SK-N-SH treated with all-trans-retinoic acid at 6 μM for 48 hours (cell line): ENCODE results near the gene MSN.
"Not testable (repeated sequence)": the region's sequence is repeated elsewhere in the genome, so short reads cannot be mapped to it uniquely, and the experiment has no call there.

Experiments
- ATAC-seq: fragments of 200-7000 bp; cut with Tn5 transposase; 3 replicates; pipeline ENCODE4 v1.9.1; 2020; ENCODE audit warnings: mild to moderate bottlenecking, moderate library complexity
- ARNTL ChIP-seq: fragments of 450-650 bp; formaldehyde crosslinking; IDR thresholded peaks from 2 replicates; pipeline ENCODE4 v1.5.0; 2020; ENCODE audit warnings: low read depth, mild to moderate bottlenecking, moderate library complexity, borderline replicate concordance
- CREB5 ChIP-seq: fragments of 250-450 bp; sonication (Bioruptor Pico); IDR thresholded peaks from 2 replicates; pipeline ENCODE4 v1.5.1; 2020; ENCODE audit warnings: low read depth, mild to moderate bottlenecking, moderate library complexity
- CSRNP3 ChIP-seq: fragments of 250-450 bp; sonication (Bioruptor Pico); IDR thresholded peaks from 2 replicates; pipeline ENCODE4 v1.5.1; 2021; ENCODE audit warnings: mild to moderate bottlenecking, moderate library complexity
- ESRRG ChIP-seq: fragments of 250-450 bp; sonication (Bioruptor Pico); IDR thresholded peaks from 2 replicates; pipeline ENCODE4 v1.6.1; 2021; ENCODE audit warnings: mild to moderate bottlenecking
- GLIS3 ChIP-seq: fragments of 250-450 bp; sonication (Bioruptor Pico); IDR thresholded peaks from 2 replicates; pipeline ENCODE4 v1.5.0; 2020; ENCODE audit warnings: mild to moderate bottlenecking, moderate library complexity
- ISL1 ChIP-seq: fragments of 250-450 bp; sonication (Bioruptor Pico); IDR thresholded peaks from 2 replicates; pipeline ENCODE4 v2.1.2; 2022; ENCODE audit warnings: mild to moderate bottlenecking, moderate library complexity
- POU6F1 ChIP-seq: fragments of 250-450 bp; sonication (Bioruptor Pico); IDR thresholded peaks from 2 replicates; pipeline ENCODE4 v1.8.0; 2021; ENCODE audit warnings: low read depth, mild to moderate bottlenecking, moderate library complexity, borderline replicate concordance
- PPARA ChIP-seq: fragments of 250-450 bp; sonication (Bioruptor Pico); IDR thresholded peaks from 2 replicates; pipeline ENCODE4 v1.5.0; 2020; ENCODE audit warnings: mild to moderate bottlenecking, borderline replicate concordance
- RARB ChIP-seq: fragments of 250-450 bp; sonication (Bioruptor Pico); IDR thresholded peaks from 2 replicates; pipeline ENCODE4 v1.8.0; 2021; ENCODE audit warnings: mild to moderate bottlenecking, moderate library complexity
- TCF4 ChIP-seq: fragments of 250-450 bp; sonication (Bioruptor Pico); IDR thresholded peaks from 2 replicates; pipeline ENCODE4 v1.8.0; 2021; ENCODE audit warnings: mild to moderate bottlenecking, moderate library complexity, borderline replicate concordance
- TOX ChIP-seq: fragments of 250-450 bp; sonication (Bioruptor Pico); IDR thresholded peaks from 2 replicates; pipeline ENCODE4 v1.8.0; 2021; ENCODE audit warnings: mild to moderate bottlenecking, moderate library complexity, borderline replicate concordance
- ZC3H10 ChIP-seq: fragments of 250-450 bp; sonication (Bioruptor Pico); IDR thresholded peaks from 2 replicates; pipeline ENCODE4 v1.5.1; 2021; ENCODE audit warnings: mild to moderate bottlenecking, moderate library complexity
- ZFP30 ChIP-seq: fragments of 450-650 bp; formaldehyde crosslinking; IDR thresholded peaks from 2 replicates; pipeline ENCODE4 v1.5.0; 2022; ENCODE audit warnings: mild to moderate bottlenecking, moderate library complexity
- ZNF565 ChIP-seq: fragments of 450-650 bp; formaldehyde crosslinking; conservative IDR thresholded peaks from 2 replicates; pipeline ENCODE4 v1.5.0; 2020; ENCODE audit warnings: low read depth, mild to moderate bottlenecking, moderate library complexity
- ZNF70 ChIP-seq: fragments of 450-650 bp; formaldehyde crosslinking; IDR thresholded peaks from 2 replicates; pipeline ENCODE4 v1.5.0; 2020; ENCODE audit warnings: mild to moderate bottlenecking, moderate library complexity
- ZNF8 ChIP-seq: fragments of 450-650 bp; formaldehyde crosslinking; IDR thresholded peaks from 2 replicates; pipeline ENCODE4 v1.5.0; 2020; ENCODE audit warnings: mild to moderate bottlenecking, moderate library complexity

The MSN gene

DNA sequence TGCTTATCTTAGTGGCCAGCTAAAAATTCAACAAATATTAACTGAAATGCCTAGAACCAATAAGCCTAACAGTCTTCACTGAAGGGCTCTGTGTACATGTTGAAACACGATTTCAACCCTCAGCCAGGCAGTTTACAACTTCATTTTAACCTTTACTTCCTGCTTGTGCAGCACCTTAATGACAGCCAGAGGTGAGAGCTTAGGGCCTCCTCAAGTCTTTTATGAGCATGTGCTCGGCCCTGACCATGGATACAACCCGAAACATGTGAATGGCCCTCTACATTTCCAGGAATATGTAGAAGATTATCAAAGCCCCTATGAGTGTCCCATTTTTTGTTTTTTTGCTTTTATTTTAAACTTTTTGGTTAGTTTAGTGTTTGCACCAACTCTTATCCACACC is 88.3 kb downstream of the MSN start:
- TF ChIP-seq ZNF8 (CRISPR knock-in tag) (no peak), ZNF565 (CRISPR knock-in tag) (no peak), ISL1 (CRISPR knock-in tag) (no peak), CSRNP3 (no peak), ZNF70 (no peak), RARB (CRISPR knock-in tag) (no peak), TCF4 (CRISPR knock-in tag) (no peak), POU6F1 (no peak), ZFP30 (CRISPR knock-in tag) (no peak), ARNTL (CRISPR knock-in tag) (no peak), ESRRG (CRISPR knock-in tag) (no peak), PPARA (CRISPR knock-in tag) (no peak)
- TF ChIP-seq, all 23 proteins: peak for 0

DNA sequence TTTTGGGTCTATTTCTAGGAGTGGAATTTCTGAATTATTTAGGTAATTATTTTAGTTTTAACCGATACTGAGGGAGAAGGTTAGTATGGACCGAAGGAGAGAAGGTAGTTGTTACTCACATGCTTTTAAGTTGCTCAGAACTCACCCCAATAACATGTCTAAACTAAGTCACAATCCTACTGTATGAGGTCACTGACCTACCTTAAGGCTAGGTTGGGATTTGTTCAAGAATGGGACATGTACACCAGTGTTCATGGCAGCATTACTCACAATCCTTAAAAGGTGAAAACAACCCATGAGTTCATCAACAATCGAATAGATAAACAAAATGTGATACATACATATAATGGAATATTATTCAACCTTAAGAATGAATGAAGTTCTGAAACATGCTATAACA is 90.5 kb downstream of the MSN start:
- no peak for TF ChIP-seq CSRNP3
- TF ChIP-seq, all 23 proteins: peak for 0
- no peak for ATAC-seq

More for the DNA sequence above, 88.3 kb downstream of the MSN start:
- no peak for ATAC-seq

- TF ChIP-seq ZC3H10 (CRISPR knock-in tag) = no peak
Observed at GRCh38 chrX:65758505-65758904, 91.1 kb downstream of the MSN start.

GRCh38 chrX:65759525-65759924 is 92.1 kb downstream of the MSN start:
- not testable (repeated sequence) for ATAC-seq

More at GRCh38 chrX:65758505-65758904, 91.1 kb downstream of the MSN start:
- ATAC-seq = no peak

GRCh38 chrX:65769564-65770292 is 102.3 kb downstream of the MSN start:
- ATAC-seq = no peak
- no peak for TF ChIP-seq ZNF565 (CRISPR knock-in tag)
- no peak for TF ChIP-seq GLIS3 (CRISPR knock-in tag)
- TF ChIP-seq TOX (CRISPR knock-in tag) = no peak
- no peak for TF ChIP-seq RARB (CRISPR knock-in tag)
- TF ChIP-seq PPARA (CRISPR knock-in tag) = no peak
- TF ChIP-seq ISL1 (CRISPR knock-in tag) = no peak
- no peak for TF ChIP-seq ARNTL (CRISPR knock-in tag)
- TF ChIP-seq ZFP30 (CRISPR knock-in tag) = no peak
- TF ChIP-seq CREB5 (CRISPR knock-in tag) = no peak

DNA sequence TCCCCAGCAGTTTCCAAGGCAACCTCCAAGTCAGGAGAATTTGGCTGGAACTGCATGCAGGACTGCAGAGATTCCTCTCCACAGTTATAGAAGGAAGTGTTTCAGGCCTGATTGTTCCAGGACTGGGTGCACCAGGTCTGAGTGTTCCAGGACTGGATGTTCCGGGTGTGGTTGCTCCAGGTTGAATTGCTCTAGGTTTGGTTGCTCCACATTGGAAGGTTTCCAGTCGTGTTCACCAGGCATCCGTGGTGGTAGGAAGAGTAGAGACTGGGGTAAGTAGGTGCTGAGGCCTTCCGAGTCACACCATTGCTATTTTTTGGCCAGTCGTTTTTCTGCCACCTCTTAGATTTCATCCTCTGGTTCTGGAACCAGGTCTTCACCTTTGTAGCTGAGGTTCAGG is 105.4 kb downstream of the MSN start:
- no peak for ATAC-seq
- TF ChIP-seq POU6F1 (no peak), TOX (CRISPR knock-in tag) (no peak)
